Stromal cell of bone marrow (primary cell): Measurements from ENCODE around the gene DTWD2.
"Not testable (repeated sequence)": the region's sequence is repeated elsewhere in the genome, so short reads cannot be mapped to it uniquely, and the experiment has no call there.

Source experiments
- DNase-seq: peaks from one replicate; pipeline ENCODE4 v3.0.0-alpha.2; 2012; ENCODE audit warnings: low read depth

The DTWD2 gene

GRCh38 chr5:118996098-118996497 is 7.8 kb upstream of the DTWD2 start:
- no peak for DNase-seq

GRCh38 chr5:118994595-118994994 is 6.2 kb upstream of the DTWD2 start:
- no peak for DNase-seq

GRCh38 chr5:118993118-118993517 is 4.8 kb upstream of the DTWD2 start:
- not testable (repeated sequence) for DNase-seq

GRCh38 chr5:118992055-118992454 is 3.7 kb upstream of the DTWD2 start:
- DNase-seq, result not testable (repeated sequence)

- DNase-seq, result no peak
These were observed 2.2 kb upstream of the DTWD2 start for GRCh38 chr5:118990582-118990981.

GRCh38 chr5:118989816-118990215 is 1.5 kb upstream of the DTWD2 start:
- DNase-seq, result no peak

- DNase-seq, result no peak
These were observed 476 bp upstream of the DTWD2 start for GRCh38 chr5:118988866-118989180.

GRCh38 chr5:118984602-118985001 is 3.7 kb downstream of the DTWD2 start:
- no peak for DNase-seq

- DNase-seq, result no peak
These were observed 6.6 kb downstream of the DTWD2 start for GRCh38 chr5:118981783-118982182.

- no peak for DNase-seq
These were observed 7.9 kb downstream of the DTWD2 start for GRCh38 chr5:118980438-118980837.

GRCh38 chr5:118980017-118980416 is 8.3 kb downstream of the DTWD2 start:
- DNase-seq, result no peak

GRCh38 chr5:118973779-118974445 is 14.4 kb downstream of the DTWD2 start:
- DNase-seq, result not testable (repeated sequence)

- DNase-seq, result peak; percentile 33
These were observed 19.4 kb downstream of the DTWD2 start for GRCh38 chr5:118968925-118969375.

- DNase-seq, result no peak
These were observed 19.9 kb downstream of the DTWD2 start for GRCh38 chr5:118968406-118968911.

- DNase-seq, result no peak
These were observed 21.3 kb downstream of the DTWD2 start for GRCh38 chr5:118967059-118967508.

GRCh38 chr5:118965890-118966289 is 22.5 kb downstream of the DTWD2 start:
- no peak for DNase-seq

GRCh38 chr5:118964970-118965369 is 23.4 kb downstream of the DTWD2 start:
- DNase-seq, result not testable (repeated sequence)

GRCh38 chr5:118964388-118964787 is 24.0 kb downstream of the DTWD2 start:
- not testable (repeated sequence) for DNase-seq

GRCh38 chr5:118963169-118963568 is 25.2 kb downstream of the DTWD2 start:
- no peak for DNase-seq

GRCh38 chr5:118960557-118960956 is 27.8 kb downstream of the DTWD2 start:
- no peak for DNase-seq

GRCh38 chr5:118956727-118957126 is 31.6 kb downstream of the DTWD2 start:
- peak; percentile 9 for DNase-seq

GRCh38 chr5:118953652-118954005 is 34.7 kb downstream of the DTWD2 start:
- DNase-seq, result no peak

GRCh38 chr5:118952992-118953651 is 35.2 kb downstream of the DTWD2 start:
- DNase-seq, result no peak

- not testable (repeated sequence) for DNase-seq
These were observed 36.0 kb downstream of the DTWD2 start for GRCh38 chr5:118952306-118952705.
